K562 (cell line): ENCODE results near the gene ANK3. TPM values are rescaled to one million over a fixed set of nuclear protein-coding genes. Genes with fewer than 3 reads are reported as not detected.

ENCODE experiments used
- ATF1 ChIP-seq, 2 experiments: fragments of 450-650 bp in 1 of 2; IDR thresholded peaks; 2 replicates each; pipeline ENCODE4 v1.6.1; 2016; ENCODE audit warnings: missing compliant biosample characterization in 1 of 2, missing genetic modification characterization in 1 of 2
- CBFA2T2 ChIP-seq: fragments of 450-650 bp; conservative IDR thresholded peaks from 2 replicates; pipeline ENCODE4 v1.6.1; 2017; ENCODE audit warnings: mild to moderate bottlenecking
- ESRRB ChIP-seq: fragments of 250-450 bp; sonication (Bioruptor Pico); IDR thresholded peaks from 2 replicates; pipeline ENCODE4 v1.5.0; 2020; ENCODE audit warnings: mild to moderate bottlenecking, moderate library complexity, borderline replicate concordance
- FOXM1 ChIP-seq, 2 experiments: fragments of 450-650 bp in 1 of 2; sonication (generic) in 1 of 2; formaldehyde crosslinking in 1 of 2; IDR thresholded peaks; 2 replicates each; pipeline versions ENCODE4 v1.6.1 to v1.9.0; 2017 to 2022; ENCODE audit warnings: low read depth in 2 of 2, mild to moderate bottlenecking in 2 of 2, missing genetic modification reagents in 1 of 2, moderate library complexity in 1 of 2
- KDM2B ChIP-seq: fragments of 250-450 bp; sonication (Bioruptor Pico); IDR thresholded peaks from 2 replicates; pipeline ENCODE4 v1.8.0; 2021; ENCODE audit warnings: mild to moderate bottlenecking, moderate library complexity
- NR2F6 ChIP-seq: fragments of 450-650 bp; formaldehyde crosslinking; IDR thresholded peaks from 2 replicates; pipeline ENCODE4 v1.4.0; 2020; ENCODE audit warnings: mild to moderate bottlenecking
- RBBP5 ChIP-seq: fragments of 200-600 bp; sonication (generic); IDR thresholded peaks from 2 replicates; pipeline ENCODE4 v1.6.1; 2012; ENCODE audit warnings: borderline replicate concordance, mild to moderate bottlenecking, low read length, control low read depth, inconsistent platforms; ENCODE audit not compliant: insufficient read depth, poor library complexity, severe bottlenecking
- RNF2 ChIP-seq: sonication (generic); IDR thresholded peaks from 2 replicates; pipeline ENCODE4 v1.6.1; 2016
- SREBF2 ChIP-seq: sonication (generic); formaldehyde crosslinking; IDR thresholded peaks from 2 replicates; pipeline ENCODE4 v1.4.0; 2020; ENCODE audit warnings: mild to moderate bottlenecking, missing genetic modification reagents
- XRCC3 ChIP-seq: fragments of 450-650 bp; IDR thresholded peaks from 2 replicates; pipeline ENCODE4 v1.6.1; 2017; ENCODE audit warnings: mild to moderate bottlenecking, moderate library complexity
- ZBTB8A ChIP-seq: fragments of 450-650 bp; IDR thresholded peaks from 2 replicates; pipeline ENCODE4 v1.6.1; 2018; ENCODE audit warnings: mild to moderate bottlenecking, moderate library complexity; ENCODE audit not compliant: partially characterized antibody
- ZFP30 ChIP-seq: fragments of 250-450 bp; sonication (Bioruptor Pico); IDR thresholded peaks from 2 replicates; pipeline ENCODE4 v1.8.0; 2022; ENCODE audit warnings: moderate library complexity, mild to moderate bottlenecking, inconsistent platforms, borderline replicate concordance
- ZNF444 ChIP-seq: fragments of 250-450 bp; sonication (Bioruptor Pico); IDR thresholded peaks from 2 replicates; pipeline ENCODE4 v1.4.0; 2020; ENCODE audit warnings: mild to moderate bottlenecking, moderate library complexity
- polyA plus RNA-seq, 8 experiments: library from polyadenylated mRNA; depleted of rRNA in 4 of 8; stranded (reverse) in 5 of 8; unstranded in 3 of 8; fragments of >200 nt; fragmentation: Nextera tagmentation in 2 of 8; fragmentation: Illumina TruSeq in 1 of 8; extraction: Ambion mirVana in 2 of 8; extraction: Trizol in 1 of 8; gene quantifications; 2 replicates each; pipeline versions ENCODE4 v1.2.1 to v1.2.3, GENCODE V29; 2011 to 2014; ENCODE audit warnings: inconsistent platforms in 1 of 8, missing spikeins in 1 of 8
- total RNA-seq, 7 experiments: library from RNA; depleted of rRNA in 6 of 7; stranded (reverse); fragments of >200 nt in 6 of 7; fragmentation: Illumina TruSeq in 2 of 7; extraction: Trizol in 2 of 7; gene quantifications; 2 replicates each; pipeline versions ENCODE4 v1.2.1 to v1.2.3, GENCODE V29; 2011 to 2021; ENCODE audit warnings: low replicate concordance in 1 of 7
- TF ChIP-seq, protein P1 (sequence below), 3 experiments: fragments of 200-800 bp in 1 of 3; sonication (Bioruptor generic) in 1 of 3; sonication (generic) in 1 of 3; formaldehyde crosslinking in 1 of 3; IDR thresholded peaks; 2 replicates each; pipeline versions ENCODE4 v1.6.1 to v1.8.0; 2016 to 2022; ENCODE audit warnings: mild to moderate bottlenecking in 2 of 3, missing compliant biosample characterization in 2 of 3, missing genetic modification characterization in 2 of 3, missing genetic modification reagents in 1 of 3
- TF ChIP-seq, protein P2 (sequence below): fragments of 450-650 bp; IDR thresholded peaks from 2 replicates; pipeline ENCODE4 v1.6.1; 2017; ENCODE audit warnings: antibody characterized with exemption, mild to moderate bottlenecking
- TF ChIP-seq, protein P3 (sequence below): IDR thresholded peaks from 2 replicates; pipeline ENCODE4 v1.6.1; 2012; ENCODE audit warnings: low read depth, low read length, improper control_type of control experiment, borderline replicate concordance
- TF ChIP-seq, protein P4 (sequence below): fragments of 450-650 bp; IDR thresholded peaks from 2 replicates; pipeline ENCODE4 v1.6.1; 2016; ENCODE audit warnings: borderline replicate concordance

The ANK3 gene
- total and polyA plus RNA-seq, 9 of the 15 experiments (the other 6 are each of a cell fraction or from before 2014, with no cell fraction given) = 10.0 to 32.3 (median 17.9) TPM

DNA sequence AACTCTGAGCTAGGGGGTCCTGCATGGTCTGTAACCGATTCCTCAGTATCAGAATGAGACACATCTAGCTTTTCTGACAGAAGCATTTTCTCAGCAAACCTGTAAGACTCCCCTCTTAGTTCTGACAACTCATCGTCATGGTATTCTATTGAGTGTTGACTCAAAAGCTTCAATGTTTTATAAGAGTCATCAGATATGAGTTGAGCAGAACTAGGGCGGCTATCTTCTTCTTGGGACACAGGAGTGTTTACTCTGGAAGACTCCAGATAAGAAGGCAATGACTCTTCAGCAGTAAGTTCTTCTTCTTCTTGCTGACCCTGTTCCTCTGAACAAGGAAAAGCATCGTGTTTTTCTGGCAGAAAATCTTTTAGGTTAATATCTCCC is 316.3 kb downstream of the ANK3 start (continued):
- TF ChIP-seq, protein P1, sequence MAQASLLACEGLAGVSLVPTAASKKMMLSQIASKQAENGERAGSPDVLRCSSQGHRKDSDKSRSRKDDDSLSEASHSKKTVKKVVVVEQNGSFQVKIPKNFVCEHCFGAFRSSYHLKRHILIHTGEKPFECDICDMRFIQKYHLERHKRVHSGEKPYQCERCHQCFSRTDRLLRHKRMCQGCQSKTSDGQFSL (CRISPR knock-in tag; IDR thresholded peaks at IDR 0.05) = no peak
- TF ChIP-seq, protein P1 (tag; IDR thresholded peaks at IDR 0.05) = no peak
- TF ChIP-seq NR2F6 (CRISPR knock-in tag) (no peak), CBFA2T2 (peak; percentile 85), ZBTB8A (no peak), ZFP30 (CRISPR knock-in tag) (no peak), XRCC3 (no peak), KDM2B (CRISPR knock-in tag) (no peak), ZNF444 (CRISPR knock-in tag) (no peak), RNF2 (no peak; the same call in 1 of the 2 replicates), FOXM1 (IDR thresholded peaks at IDR 0.05; ENCODE audit: low read depth) (peak; percentile 55), FOXM1 (CRISPR knock-in tag; IDR thresholded peaks at IDR 0.05; ENCODE audit: low read depth) (no peak), RBBP5 (no peak), ESRRB (CRISPR knock-in tag) (no peak), ATF1 (CRISPR knock-in tag; IDR thresholded peaks at IDR 0.05) (no peak), ATF1 (tag; IDR thresholded peaks at IDR 0.05) (no peak), SREBF2 (CRISPR knock-in tag) (no peak)
- TF ChIP-seq, protein P2, sequence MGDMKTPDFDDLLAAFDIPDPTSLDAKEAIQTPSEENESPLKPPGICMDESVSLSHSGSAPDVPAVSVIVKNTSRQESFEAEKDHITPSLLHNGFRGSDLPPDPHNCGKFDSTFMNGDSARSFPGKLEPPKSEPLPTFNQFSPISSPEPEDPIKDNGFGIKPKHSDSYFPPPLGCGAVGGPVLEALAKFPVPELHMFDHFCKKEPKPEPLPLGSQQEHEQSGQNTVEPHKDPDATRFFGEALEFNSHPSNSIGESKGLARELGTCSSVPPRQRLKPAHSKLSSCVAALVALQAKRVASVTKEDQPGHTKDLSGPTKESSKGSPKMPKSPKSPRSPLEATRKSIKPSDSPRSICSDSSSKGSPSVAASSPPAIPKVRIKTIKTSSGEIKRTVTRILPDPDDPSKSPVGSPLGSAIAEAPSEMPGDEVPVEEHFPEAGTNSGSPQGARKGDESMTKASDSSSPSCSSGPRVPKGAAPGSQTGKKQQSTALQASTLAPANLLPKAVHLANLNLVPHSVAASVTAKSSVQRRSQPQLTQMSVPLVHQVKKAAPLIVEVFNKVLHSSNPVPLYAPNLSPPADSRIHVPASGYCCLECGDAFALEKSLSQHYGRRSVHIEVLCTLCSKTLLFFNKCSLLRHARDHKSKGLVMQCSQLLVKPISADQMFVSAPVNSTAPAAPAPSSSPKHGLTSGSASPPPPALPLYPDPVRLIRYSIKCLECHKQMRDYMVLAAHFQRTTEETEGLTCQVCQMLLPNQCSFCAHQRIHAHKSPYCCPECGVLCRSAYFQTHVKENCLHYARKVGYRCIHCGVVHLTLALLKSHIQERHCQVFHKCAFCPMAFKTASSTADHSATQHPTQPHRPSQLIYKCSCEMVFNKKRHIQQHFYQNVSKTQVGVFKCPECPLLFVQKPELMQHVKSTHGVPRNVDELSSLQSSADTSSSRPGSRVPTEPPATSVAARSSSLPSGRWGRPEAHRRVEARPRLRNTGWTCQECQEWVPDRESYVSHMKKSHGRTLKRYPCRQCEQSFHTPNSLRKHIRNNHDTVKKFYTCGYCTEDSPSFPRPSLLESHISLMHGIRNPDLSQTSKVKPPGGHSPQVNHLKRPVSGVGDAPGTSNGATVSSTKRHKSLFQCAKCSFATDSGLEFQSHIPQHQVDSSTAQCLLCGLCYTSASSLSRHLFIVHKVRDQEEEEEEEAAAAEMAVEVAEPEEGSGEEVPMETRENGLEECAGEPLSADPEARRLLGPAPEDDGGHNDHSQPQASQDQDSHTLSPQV = no peak; the same call in 1 of the 2 replicates
- TF ChIP-seq, protein P3, sequence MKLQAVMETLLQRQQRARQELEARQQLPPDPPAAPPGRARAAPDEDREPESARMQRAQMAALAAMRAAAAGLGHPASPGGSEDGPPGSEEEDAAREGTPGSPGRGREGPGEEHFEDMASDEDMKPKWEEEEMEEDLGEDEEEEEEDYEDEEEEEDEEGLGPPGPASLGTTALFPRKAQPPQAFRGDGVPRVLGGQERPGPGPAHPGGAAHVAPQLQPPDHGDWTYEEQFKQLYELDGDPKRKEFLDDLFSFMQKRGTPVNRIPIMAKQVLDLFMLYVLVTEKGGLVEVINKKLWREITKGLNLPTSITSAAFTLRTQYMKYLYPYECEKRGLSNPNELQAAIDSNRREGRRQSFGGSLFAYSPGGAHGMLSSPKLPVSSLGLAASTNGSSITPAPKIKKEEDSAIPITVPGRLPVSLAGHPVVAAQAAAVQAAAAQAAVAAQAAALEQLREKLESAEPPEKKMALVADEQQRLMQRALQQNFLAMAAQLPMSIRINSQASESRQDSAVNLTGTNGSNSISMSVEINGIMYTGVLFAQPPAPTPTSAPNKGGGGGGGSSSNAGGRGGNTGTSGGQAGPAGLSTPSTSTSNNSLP = peak; percentile 95
- TF ChIP-seq, protein P4, sequence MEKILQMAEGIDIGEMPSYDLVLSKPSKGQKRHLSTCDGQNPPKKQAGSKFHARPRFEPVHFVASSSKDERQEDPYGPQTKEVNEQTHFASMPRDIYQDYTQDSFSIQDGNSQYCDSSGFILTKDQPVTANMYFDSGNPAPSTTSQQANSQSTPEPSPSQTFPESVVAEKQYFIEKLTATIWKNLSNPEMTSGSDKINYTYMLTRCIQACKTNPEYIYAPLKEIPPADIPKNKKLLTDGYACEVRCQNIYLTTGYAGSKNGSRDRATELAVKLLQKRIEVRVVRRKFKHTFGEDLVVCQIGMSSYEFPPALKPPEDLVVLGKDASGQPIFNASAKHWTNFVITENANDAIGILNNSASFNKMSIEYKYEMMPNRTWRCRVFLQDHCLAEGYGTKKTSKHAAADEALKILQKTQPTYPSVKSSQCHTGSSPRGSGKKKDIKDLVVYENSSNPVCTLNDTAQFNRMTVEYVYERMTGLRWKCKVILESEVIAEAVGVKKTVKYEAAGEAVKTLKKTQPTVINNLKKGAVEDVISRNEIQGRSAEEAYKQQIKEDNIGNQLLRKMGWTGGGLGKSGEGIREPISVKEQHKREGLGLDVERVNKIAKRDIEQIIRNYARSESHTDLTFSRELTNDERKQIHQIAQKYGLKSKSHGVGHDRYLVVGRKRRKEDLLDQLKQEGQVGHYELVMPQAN = no peak
